ENCODE results near the gene SIGLEC1.

The SIGLEC1 gene

DNA sequence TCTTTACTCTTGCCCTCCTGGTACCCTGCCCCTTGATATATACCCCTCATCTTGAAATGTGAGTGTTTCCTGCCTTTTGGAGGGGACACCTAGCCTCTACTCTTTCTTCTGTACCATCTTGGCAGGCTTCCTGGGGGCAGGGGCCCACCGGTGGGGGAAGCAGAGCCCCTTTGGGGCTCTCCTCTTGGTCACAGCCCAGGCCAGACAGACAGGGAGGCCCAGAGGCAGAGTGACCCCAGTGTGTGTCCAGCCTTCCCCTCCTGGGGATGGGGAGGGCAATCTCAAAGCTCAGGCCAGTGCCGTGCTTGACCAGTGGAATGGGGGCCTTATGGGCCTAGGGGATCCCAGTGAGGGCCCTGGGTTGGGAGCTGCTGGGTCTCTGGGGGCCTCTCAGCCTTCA, 34.2 kb downstream of the SIGLEC1 start:
- Histone ChIP-seq H3K27ac (ENCODE audit: low read depth, low read length) (no peak overlapping the region), H3K4me1 (ENCODE audit: control insufficient read depth, insufficient read depth, low read length, unreplicated experiment) (peaks cover 7% of the 10 kb centered on the region), H3K4me3 (ENCODE audit: low read depth, low read length) (no peak overlapping the region), H3K27me3 (ENCODE audit: insufficient read depth, low read length) (peaks cover 16% of the 10 kb centered on the region), H3K36me3 (ENCODE audit: insufficient read depth, low read length) (no peaks in the 10 kb centered on the region), H3K79me2 (ENCODE audit: control insufficient read depth, insufficient read depth, low read length, unreplicated experiment) (no peaks in the 10 kb centered on the region), H2AFZ (ENCODE audit: low read length, unreplicated experiment) (no peak overlapping the region)

- Histone ChIP-seq H3K79me2 (ENCODE audit: control insufficient read depth, insufficient read depth, low read length, unreplicated experiment) (no peaks in the 10 kb centered on the region), H3K4me3 (ENCODE audit: low read depth, low read length) (no peak overlapping the region), H2AFZ (ENCODE audit: low read length, unreplicated experiment) (no peak overlapping the region), H3K4me1 (ENCODE audit: control insufficient read depth, insufficient read depth, low read length, unreplicated experiment) (peaks cover 7% of the 10 kb centered on the region), H3K36me3 (ENCODE audit: insufficient read depth, low read length) (no peaks in the 10 kb centered on the region), H3K27ac (ENCODE audit: low read depth, low read length) (no peak overlapping the region), H3K27me3 (ENCODE audit: insufficient read depth, low read length) (peaks cover 16% of the 10 kb centered on the region)
These were observed 34.7 kb downstream of the SIGLEC1 start for GRCh38 chr20:3677733-3678132.

GRCh38 chr20:3674995-3675900, 37.2 kb downstream of the SIGLEC1 start:
- H3K79me2 ChIP-seq (ENCODE audit: control insufficient read depth, insufficient read depth, low read length, unreplicated experiment), result no peaks in the 10 kb centered on the region
- peaks cover 12% of the 10 kb centered on the region for H3K4me1 ChIP-seq (ENCODE audit: control insufficient read depth, insufficient read depth, low read length, unreplicated experiment)
- no peak overlapping the region for H3K27ac ChIP-seq (ENCODE audit: low read depth, low read length)
- H3K4me3 ChIP-seq (ENCODE audit: low read depth, low read length), result no peak overlapping the region
- H2AFZ ChIP-seq (ENCODE audit: low read length, unreplicated experiment), result no peak overlapping the region
- H3K27me3 ChIP-seq (ENCODE audit: insufficient read depth, low read length), result no peaks in the 10 kb centered on the region
- H3K36me3 ChIP-seq (ENCODE audit: insufficient read depth, low read length), result no peaks in the 10 kb centered on the region

- H3K79me2 ChIP-seq (ENCODE audit: control insufficient read depth, insufficient read depth, low read length, unreplicated experiment), result no peaks in the 10 kb centered on the region
- H3K27ac ChIP-seq (ENCODE audit: low read depth, low read length), result no peak overlapping the region
- no peak overlapping the region for H3K4me3 ChIP-seq (ENCODE audit: low read depth, low read length)
- H3K4me1 ChIP-seq (ENCODE audit: control insufficient read depth, insufficient read depth, low read length, unreplicated experiment), result peaks cover 15% of the 10 kb centered on the region
- no peaks in the 10 kb centered on the region for H3K36me3 ChIP-seq (ENCODE audit: insufficient read depth, low read length)
- H3K27me3 ChIP-seq (ENCODE audit: insufficient read depth, low read length), result no peaks in the 10 kb centered on the region
- no peak overlapping the region for H2AFZ ChIP-seq (ENCODE audit: low read length, unreplicated experiment)
These were observed 38.0 kb downstream of the SIGLEC1 start for GRCh38 chr20:3674447-3674846.

DNA sequence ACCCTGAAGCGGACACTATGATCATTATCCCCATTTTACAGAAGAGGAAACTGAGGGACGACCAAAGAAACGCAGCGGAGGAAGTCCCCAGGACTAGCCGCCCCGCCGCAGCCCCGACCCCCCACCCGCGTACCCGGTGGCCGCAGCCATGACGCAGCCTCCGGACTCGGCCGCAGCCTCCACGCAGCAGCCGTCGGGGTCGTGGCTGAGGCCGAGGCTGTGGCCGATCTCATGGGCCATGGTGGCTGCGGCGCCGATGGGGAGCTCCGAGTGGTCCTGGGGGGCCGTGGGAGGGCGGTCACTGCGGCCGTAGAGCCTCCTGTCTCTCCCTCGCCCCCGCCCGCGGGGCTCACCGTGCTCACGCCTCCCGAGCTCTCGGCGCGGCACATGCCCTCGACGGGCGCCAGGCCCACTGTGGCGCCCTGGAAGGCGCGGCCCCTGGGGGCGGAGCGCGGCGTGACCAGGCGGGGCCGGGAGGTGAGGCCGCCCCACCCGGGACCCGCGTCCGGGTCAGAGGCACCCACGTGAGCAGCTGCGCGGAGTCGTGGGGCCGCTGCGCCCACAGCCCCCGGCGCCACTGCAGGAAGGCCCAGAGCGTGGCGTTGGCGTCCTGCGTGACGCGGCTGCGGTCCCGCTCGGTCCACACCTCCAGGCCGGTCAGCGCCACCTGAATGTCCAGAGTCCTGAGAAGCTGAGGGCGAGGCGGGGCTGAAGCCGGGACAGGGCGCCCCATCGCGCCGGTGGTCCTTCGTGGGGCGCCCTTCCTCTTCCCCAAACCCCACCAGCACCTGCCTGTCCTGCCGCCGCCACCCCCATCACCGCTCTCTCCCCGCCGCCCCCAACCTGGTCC, 39.0 kb downstream of the SIGLEC1 start:
- no peaks in the 10 kb centered on the region for H3K27me3 ChIP-seq (ENCODE audit: insufficient read depth, low read length)

DNA sequence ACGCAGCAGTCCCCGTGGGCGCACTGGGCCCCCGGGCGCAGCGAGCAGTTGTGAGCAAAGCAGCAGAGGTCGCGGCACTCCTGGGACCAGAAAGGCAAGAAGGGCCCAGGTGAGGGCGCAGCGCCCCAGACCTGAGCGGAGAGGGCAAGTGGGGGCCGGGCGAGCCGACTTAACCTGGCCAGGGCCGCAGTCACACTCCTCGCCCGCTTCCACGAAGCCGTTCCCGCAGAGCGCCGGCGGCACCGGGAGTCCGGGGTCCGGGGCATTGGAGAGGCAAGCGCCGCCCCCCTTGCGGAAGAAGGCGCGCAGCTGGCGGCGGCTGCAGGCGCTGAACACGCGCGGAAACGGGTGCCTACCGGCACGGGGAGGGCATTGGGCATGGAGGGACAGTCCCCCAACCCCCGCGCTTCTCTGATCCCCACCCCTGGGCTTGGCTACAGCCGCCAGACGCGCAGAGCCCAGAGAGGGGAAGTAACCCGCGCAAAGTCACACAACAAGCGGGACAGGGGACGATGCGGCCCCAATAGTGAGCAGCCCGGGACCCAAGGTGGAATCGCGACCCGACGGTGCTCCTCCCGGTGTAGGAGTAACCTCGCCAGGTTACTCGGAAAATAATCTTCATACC, 39.7 kb downstream of the SIGLEC1 start:
- Histone ChIP-seq H3K27me3 (ENCODE audit: insufficient read depth, low read length) (no peaks in the 10 kb centered on the region), H2AFZ (ENCODE audit: low read length, unreplicated experiment) (no peak overlapping the region), H3K79me2 (ENCODE audit: control insufficient read depth, insufficient read depth, low read length, unreplicated experiment) (no peaks in the 10 kb centered on the region), H3K4me1 (ENCODE audit: control insufficient read depth, insufficient read depth, low read length, unreplicated experiment) (peaks cover 15% of the 10 kb centered on the region), H3K27ac (ENCODE audit: low read depth, low read length) (no peak overlapping the region), H3K4me3 (ENCODE audit: low read depth, low read length) (no peak overlapping the region), H3K36me3 (ENCODE audit: insufficient read depth, low read length) (no peaks in the 10 kb centered on the region)

More for the DNA sequence above, 39.0 kb downstream of the SIGLEC1 start:
- Histone ChIP-seq H3K79me2 (ENCODE audit: control insufficient read depth, insufficient read depth, low read length, unreplicated experiment) (no peaks in the 10 kb centered on the region), H3K4me3 (ENCODE audit: low read depth, low read length) (no peak overlapping the region), H3K4me1 (ENCODE audit: control insufficient read depth, insufficient read depth, low read length, unreplicated experiment) (peaks cover 15% of the 10 kb centered on the region), H3K36me3 (ENCODE audit: insufficient read depth, low read length) (no peaks in the 10 kb centered on the region), H2AFZ (ENCODE audit: low read length, unreplicated experiment) (no peak overlapping the region), H3K27ac (ENCODE audit: low read depth, low read length) (no peak overlapping the region)

- no peak overlapping the region for H3K27ac ChIP-seq (ENCODE audit: low read depth, low read length)
- H3K27me3 ChIP-seq (ENCODE audit: insufficient read depth, low read length), result no peaks in the 10 kb centered on the region
- H3K36me3 ChIP-seq (ENCODE audit: insufficient read depth, low read length), result no peaks in the 10 kb centered on the region
- peaks cover 15% of the 10 kb centered on the region for H3K4me1 ChIP-seq (ENCODE audit: control insufficient read depth, insufficient read depth, low read length, unreplicated experiment)
- H3K4me3 ChIP-seq (ENCODE audit: low read depth, low read length), result no peak overlapping the region
- no peaks in the 10 kb centered on the region for H3K79me2 ChIP-seq (ENCODE audit: control insufficient read depth, insufficient read depth, low read length, unreplicated experiment)
- no peak overlapping the region for H2AFZ ChIP-seq (ENCODE audit: low read length, unreplicated experiment)
These were observed 40.3 kb downstream of the SIGLEC1 start for GRCh38 chr20:3671986-3672546.

GRCh38 chr20:3670945-3671344, 41.5 kb downstream of the SIGLEC1 start:
- Histone ChIP-seq H3K79me2 (ENCODE audit: control insufficient read depth, insufficient read depth, low read length, unreplicated experiment) (no peaks in the 10 kb centered on the region), H3K36me3 (ENCODE audit: insufficient read depth, low read length) (no peaks in the 10 kb centered on the region), H3K4me3 (ENCODE audit: low read depth, low read length) (no peak overlapping the region), H3K27me3 (ENCODE audit: insufficient read depth, low read length) (no peaks in the 10 kb centered on the region), H2AFZ (ENCODE audit: low read length, unreplicated experiment) (no peak overlapping the region), H3K4me1 (ENCODE audit: control insufficient read depth, insufficient read depth, low read length, unreplicated experiment) (peaks cover 11% of the 10 kb centered on the region), H3K27ac (ENCODE audit: low read depth, low read length) (no peak overlapping the region)

- H2AFZ ChIP-seq (ENCODE audit: low read length, unreplicated experiment), result no peak overlapping the region
These were observed 41.9 kb downstream of the SIGLEC1 start for GRCh38 chr20:3670511-3670910.

DNA sequence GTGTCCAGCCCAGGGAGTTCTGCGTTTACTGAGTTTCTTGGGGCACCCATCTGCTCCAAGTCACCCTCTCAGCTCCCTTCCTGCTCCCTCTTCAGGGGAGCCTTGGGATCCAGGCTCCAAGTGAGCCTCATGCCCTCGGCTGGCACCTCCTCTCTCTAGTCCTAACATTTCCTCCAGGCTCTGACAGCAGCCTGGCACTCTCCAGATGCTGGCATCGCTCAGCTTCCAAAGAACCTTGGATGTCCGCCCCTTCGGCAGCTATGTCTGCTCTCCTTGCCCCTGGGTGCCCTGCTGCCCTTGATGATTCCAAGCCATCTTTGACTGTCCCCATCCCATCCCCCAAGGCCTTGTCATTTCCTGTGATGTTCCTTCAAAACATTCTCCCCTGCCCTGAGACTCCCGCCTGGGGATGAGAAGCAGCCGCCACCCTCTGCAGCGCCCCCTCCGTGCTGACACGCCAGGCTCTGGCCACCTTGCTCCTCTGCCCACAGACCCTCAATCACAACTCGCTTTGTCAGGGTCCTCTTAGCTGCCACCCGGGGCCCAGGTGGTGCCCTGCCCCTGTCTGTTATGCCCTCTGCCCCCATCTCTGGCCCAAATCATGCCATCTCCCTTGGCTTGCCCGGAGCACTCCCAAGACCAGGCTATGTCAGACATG, 42.6 kb downstream of the SIGLEC1 start:
- Histone ChIP-seq H3K4me1 (ENCODE audit: control insufficient read depth, insufficient read depth, low read length, unreplicated experiment) (peaks cover 11% of the 10 kb centered on the region), H3K27me3 (ENCODE audit: insufficient read depth, low read length) (no peaks in the 10 kb centered on the region), H3K36me3 (ENCODE audit: insufficient read depth, low read length) (no peaks in the 10 kb centered on the region), H3K27ac (ENCODE audit: low read depth, low read length) (no peak overlapping the region), H2AFZ (ENCODE audit: low read length, unreplicated experiment) (no peak overlapping the region), H3K79me2 (ENCODE audit: control insufficient read depth, insufficient read depth, low read length, unreplicated experiment) (no peaks in the 10 kb centered on the region), H3K4me3 (ENCODE audit: low read depth, low read length) (no peak overlapping the region)

More at GRCh38 chr20:3670511-3670910, 41.9 kb downstream of the SIGLEC1 start:
- H3K27me3 ChIP-seq (ENCODE audit: insufficient read depth, low read length), result no peaks in the 10 kb centered on the region
- no peaks in the 10 kb centered on the region for H3K79me2 ChIP-seq (ENCODE audit: control insufficient read depth, insufficient read depth, low read length, unreplicated experiment)
- H3K4me1 ChIP-seq (ENCODE audit: control insufficient read depth, insufficient read depth, low read length, unreplicated experiment), result peaks cover 11% of the 10 kb centered on the region
- H3K36me3 ChIP-seq (ENCODE audit: insufficient read depth, low read length), result no peaks in the 10 kb centered on the region
- H3K27ac ChIP-seq (ENCODE audit: low read depth, low read length), result no peak overlapping the region
- no peak overlapping the region for H3K4me3 ChIP-seq (ENCODE audit: low read depth, low read length)

Data from ACC112 (cell line).